NK-92 treated with Interleukin-12 subunit alpha and Interleukin-12 subunit beta, amount 100 ng/mL, for 24 hours (cell line): ENCODE data around the gene USP13.
"Not testable (repeated sequence)": the region's sequence is repeated elsewhere in the genome, so short reads cannot be mapped to it uniquely, and the experiment has no call there.

Experiments used
- DNase-seq: peaks from one replicate; lab custom pipeline; 2025; lab: John Stamatoyannopoulos, UW

The USP13 gene

GRCh38 chr3:179652447-179653095 is at the start of gene USP13:
Gene USP13 (plus strand): TSS chr3:179653040. CDS start chr3:179653226, 186 bp downstream.
- peak; percentile 41 for DNase-seq

- no peak for DNase-seq
Measured at GRCh38 chr3:179603321-179603720, 49.5 kb upstream of the USP13 start.

GRCh38 chr3:179603831-179604230 is 49.0 kb upstream of the USP13 start:
- DNase-seq: no peak

- peak; percentile 83 for DNase-seq
Measured at GRCh38 chr3:179604321-179605078, 48.3 kb upstream of the USP13 start, which contains the start of the genes MRPL47 and NDUFB5. Gene MRPL47 (minus strand): TSS chr3:179604638. CDS start chr3:179604624, 14 bp downstream. Gene NDUFB5 (plus strand): TSS chr3:179604794. CDS start chr3:179604816, 22 bp downstream.

GRCh38 chr3:179606534-179607085 is 46.2 kb upstream of the USP13 start:
- no peak for DNase-seq

GRCh38 chr3:179608931-179609720 is 43.7 kb upstream of the USP13 start:
- no peak for DNase-seq

- DNase-seq: no peak
Measured at GRCh38 chr3:179610066-179610465, 42.8 kb upstream of the USP13 start.

GRCh38 chr3:179613807-179614206 is 39.0 kb upstream of the USP13 start:
- no peak for DNase-seq

GRCh38 chr3:179615458-179616173 is 37.2 kb upstream of the USP13 start:
- no peak for DNase-seq

- DNase-seq: no peak
Measured at GRCh38 chr3:179622023-179622422, 30.8 kb upstream of the USP13 start.

- no peak for DNase-seq
Measured at GRCh38 chr3:179624451-179624850, 28.4 kb upstream of the USP13 start.

- DNase-seq: no peak
Measured at GRCh38 chr3:179630753-179631451, 21.9 kb upstream of the USP13 start.

- no peak for DNase-seq
Measured at GRCh38 chr3:179640469-179640868, 12.4 kb upstream of the USP13 start.

- DNase-seq: no peak
Measured at GRCh38 chr3:179642871-179643270, 10.0 kb upstream of the USP13 start.

GRCh38 chr3:179643837-179644236 is 9.0 kb upstream of the USP13 start:
- not testable (repeated sequence) for DNase-seq

GRCh38 chr3:179646177-179646576 is 6.7 kb upstream of the USP13 start:
- DNase-seq: no peak

- DNase-seq: no peak
Measured at GRCh38 chr3:179651687-179652446, 973 bp upstream of the USP13 start.

- peak; percentile 60 for DNase-seq
Measured at GRCh38 chr3:179653096-179653797, 407 bp downstream of the USP13 start.

GRCh38 chr3:179655236-179655635 is 2.4 kb downstream of the USP13 start:
- DNase-seq: no peak
